HG03342 (cell line): ENCODE measurements around the gene USP17L5.
"Not testable (repeated sequence)": the region's sequence is repeated elsewhere in the genome, so short reads cannot be mapped to it uniquely, and the experiment has no call there.

Experiments
- ATAC-seq: cut with Tn5 transposase; IDR thresholded peaks from one replicate; pipeline ENCODE4 v1.9.1; 2021; ENCODE audit warnings: mild to moderate bottlenecking, moderate library complexity; ENCODE audit not compliant: unreplicated experiment

Gene USP17L5, protein sequence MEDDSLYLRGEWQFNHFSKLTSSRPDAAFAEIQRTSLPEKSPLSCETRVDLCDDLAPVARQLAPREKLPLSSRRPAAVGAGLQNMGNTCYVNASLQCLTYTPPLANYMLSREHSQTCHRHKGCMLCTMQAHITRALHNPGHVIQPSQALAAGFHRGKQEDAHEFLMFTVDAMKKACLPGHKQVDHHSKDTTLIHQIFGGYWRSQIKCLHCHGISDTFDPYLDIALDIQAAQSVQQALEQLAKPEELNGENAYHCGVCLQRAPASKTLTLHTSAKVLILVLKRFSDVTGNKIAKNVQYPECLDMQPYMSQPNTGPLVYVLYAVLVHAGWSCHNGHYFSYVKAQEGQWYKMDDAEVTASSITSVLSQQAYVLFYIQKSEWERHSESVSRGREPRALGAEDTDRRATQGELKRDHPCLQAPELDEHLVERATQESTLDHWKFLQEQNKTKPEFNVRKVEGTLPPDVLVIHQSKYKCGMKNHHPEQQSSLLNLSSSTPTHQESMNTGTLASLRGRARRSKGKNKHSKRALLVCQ

GRCh38 chr4:9339103-9339502 is at the start of gene USP17L5:
Gene USP17L5, plus strand, starts transcription at chr4:9339403. Its CDS starts 0 bp downstream, at chr4:9339403.
- ATAC-seq, result not testable (repeated sequence)

DNA sequence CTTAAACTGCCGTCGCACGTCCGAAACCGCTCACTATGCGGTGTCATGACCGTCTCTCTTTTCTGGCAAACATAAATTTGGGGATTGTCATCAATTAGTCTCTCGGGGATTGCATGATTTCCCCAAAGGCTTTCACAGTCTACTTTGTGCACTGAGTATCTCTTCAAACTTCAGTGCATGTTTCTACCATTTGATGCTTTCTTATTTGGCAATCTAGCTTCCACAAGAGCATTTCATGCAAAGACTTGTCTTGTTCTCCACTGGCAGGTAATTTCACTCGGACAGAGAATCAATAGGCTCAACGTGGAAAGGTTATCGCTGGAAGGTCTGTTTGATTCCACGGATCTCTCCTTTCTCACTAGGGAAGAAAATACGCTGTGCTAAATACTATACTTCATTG is 15.0 kb upstream of the USP17L5 start:
- not testable (repeated sequence) for ATAC-seq

DNA sequence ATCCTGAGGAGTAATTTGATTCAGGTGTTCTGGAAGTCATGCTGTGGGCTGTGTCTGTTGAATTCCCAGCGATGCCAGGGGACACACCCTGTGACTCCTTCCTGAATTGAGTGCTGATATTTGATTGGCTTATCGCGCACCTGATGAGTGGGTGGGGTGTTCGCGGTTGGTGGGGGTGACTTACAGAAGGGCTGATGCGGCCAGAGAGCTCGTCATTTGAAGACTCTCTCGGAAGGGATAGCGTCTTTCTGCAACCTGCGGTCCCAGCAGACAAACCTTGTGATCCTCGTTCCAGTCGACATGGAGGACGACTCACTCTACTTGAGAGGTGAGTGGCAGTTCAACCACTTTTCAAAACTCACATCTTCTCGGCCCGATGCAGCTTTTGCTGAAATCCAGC is 14.3 kb upstream of the USP17L5 start, which contains the start of gene USP17L24:
TSS of gene USP17L24 (plus strand) at position 301 of the 400 bp plus-strand sequence. CDS start at position 301, 0 bp downstream.
- not testable (repeated sequence) for ATAC-seq

- not testable (repeated sequence) for ATAC-seq
Measured at GRCh38 chr4:9329611-9330010, 9.6 kb upstream of the USP17L5 start, which contains the start of gene USP17L25. Gene USP17L25, plus strand, starts transcription at chr4:9329911. Its CDS starts 0 bp downstream, at chr4:9329911.

GRCh38 chr4:9334358-9334757 is 4.8 kb upstream of the USP17L5 start, which contains the start of gene USP17L26:
Gene USP17L26, plus strand, starts transcription at chr4:9334658. Its CDS starts 0 bp downstream, at chr4:9334658.
- not testable (repeated sequence) for ATAC-seq

- ATAC-seq, result not testable (repeated sequence)
Measured at GRCh38 chr4:9343848-9344247, 4.6 kb downstream of the USP17L5 start, which contains the start of gene USP17L27. Gene USP17L27, plus strand, starts transcription at chr4:9344148. Its CDS starts 0 bp downstream, at chr4:9344148.

DNA sequence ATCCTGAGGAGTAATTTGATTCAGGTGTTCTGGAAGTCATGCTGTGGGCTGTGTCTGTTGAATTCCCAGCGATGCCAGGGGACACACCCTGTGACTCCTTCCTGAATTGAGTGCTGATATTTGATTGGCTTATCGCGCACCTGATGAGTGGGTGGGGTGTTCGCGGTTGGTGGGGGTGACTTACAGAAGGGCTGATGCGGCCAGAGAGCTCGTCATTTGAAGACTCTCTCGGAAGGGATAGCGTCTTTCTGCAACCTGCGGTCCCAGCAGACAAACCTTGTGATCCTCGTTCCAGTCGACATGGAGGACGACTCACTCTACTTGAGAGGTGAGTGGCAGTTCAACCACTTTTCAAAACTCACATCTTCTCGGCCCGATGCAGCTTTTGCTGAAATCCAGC is 9.4 kb downstream of the USP17L5 start, which contains the start of gene USP17L28:
TSS of gene USP17L28 (plus strand) at position 301 of the 400 bp plus-strand sequence. CDS start at position 301, 0 bp downstream.
- ATAC-seq, result not testable (repeated sequence)

- not testable (repeated sequence) for ATAC-seq
Measured at GRCh38 chr4:9350866-9351265, 11.7 kb downstream of the USP17L5 start.

GRCh38 chr4:9353338-9353737 is 14.1 kb downstream of the USP17L5 start, which contains the start of gene USP17L29:
Gene USP17L29, plus strand, starts transcription at chr4:9353638. Its CDS starts 0 bp downstream, at chr4:9353638.
- not testable (repeated sequence) for ATAC-seq

DNA sequence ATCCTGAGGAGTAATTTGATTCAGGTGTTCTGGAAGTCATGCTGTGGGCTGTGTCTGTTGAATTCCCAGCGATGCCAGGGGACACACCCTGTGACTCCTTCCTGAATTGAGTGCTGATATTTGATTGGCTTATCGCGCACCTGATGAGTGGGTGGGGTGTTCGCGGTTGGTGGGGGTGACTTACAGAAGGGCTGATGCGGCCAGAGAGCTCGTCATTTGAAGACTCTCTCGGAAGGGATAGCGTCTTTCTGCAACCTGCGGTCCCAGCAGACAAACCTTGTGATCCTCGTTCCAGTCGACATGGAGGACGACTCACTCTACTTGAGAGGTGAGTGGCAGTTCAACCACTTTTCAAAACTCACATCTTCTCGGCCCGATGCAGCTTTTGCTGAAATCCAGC is 23.6 kb downstream of the USP17L5 start, which contains the start of gene USP17L30:
TSS of gene USP17L30 (plus strand) at position 301 of the 400 bp plus-strand sequence. CDS start at position 301, 0 bp downstream.
- not testable (repeated sequence) for ATAC-seq

- ATAC-seq, result not testable (repeated sequence)
Measured at GRCh38 chr4:9379881-9380280, 40.7 kb downstream of the USP17L5 start.

DNA sequence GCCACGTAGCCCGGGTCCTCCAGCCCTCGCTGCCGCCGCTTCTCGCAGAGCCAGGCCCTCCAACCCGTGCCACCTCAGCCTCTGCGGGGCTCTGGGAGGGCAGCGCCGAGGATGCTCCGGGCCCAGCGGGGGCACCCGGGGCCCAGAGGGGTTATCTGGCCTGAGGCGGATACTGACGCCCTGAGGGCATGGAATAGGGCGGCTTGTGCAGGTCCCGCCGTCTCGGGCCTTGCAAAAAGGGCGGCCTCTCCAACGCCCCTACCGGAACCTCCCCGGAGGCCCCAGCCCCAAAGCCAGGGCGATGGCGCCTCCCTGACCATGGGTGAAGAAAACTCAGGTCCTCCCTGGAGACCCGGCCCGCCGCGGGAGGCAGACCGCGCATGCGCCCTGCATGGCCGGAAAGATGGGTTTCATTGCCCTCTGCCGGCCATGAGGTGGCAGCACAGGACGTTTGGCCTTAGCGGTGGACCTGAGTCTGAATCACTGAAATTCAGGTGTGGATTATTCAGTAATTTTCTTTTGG is 41.9 kb downstream of the USP17L5 start:
- not testable (repeated sequence) for ATAC-seq

GRCh38 chr4:9384126-9384525 is 44.9 kb downstream of the USP17L5 start:
- ATAC-seq, result no peak

GRCh38 chr4:9389001-9389400 is 49.8 kb downstream of the USP17L5 start:
- ATAC-seq, result not testable (repeated sequence)
